ENCODE data around the gene KCNAB2. TPM values are rescaled to one million over a fixed set of nuclear protein-coding genes. Genes with fewer than 3 reads are reported as not detected.

Gene KCNAB2
- polyA plus RNA-seq, 1 experiment, result 10.3 TPM

GRCh38 chr1:6108937-6109614 lies 63.4 kb downstream of the KCNAB2 start:
- Histone ChIP-seq H3K36me3 (ENCODE audit: control insufficient read depth, insufficient read depth, low read length) (no peaks in the 10 kb centered on the region), H3K27me3 (ENCODE audit: control insufficient read depth, insufficient read depth, low read length) (no peaks in the 10 kb centered on the region), H3K4me3 (ENCODE audit: low read depth, low read length) (no peak overlapping the region)
- peak; percentile 73 for TF ChIP-seq CTCF (IDR thresholded peaks at IDR 0.05; ENCODE audit: insufficient read depth, low read depth, low read length)
- ChIA-PET CTCF (interaction anchor here (0.7 to 1.4 kb wide), 15 partner anchors 8 to 142 kb away, joined by 3 to 27 read pairs (median 3); no protein-coding TSS in a partner anchor), POLR2A (no interaction called here)
- DNase-seq (ENCODE audit: low read depth), result no peak

- Histone ChIP-seq H3K4me3 (ENCODE audit: low read depth, low read length) (no peak overlapping the region), H3K36me3 (ENCODE audit: control insufficient read depth, insufficient read depth, low read length) (no peaks in the 10 kb centered on the region), H3K27me3 (ENCODE audit: control insufficient read depth, insufficient read depth, low read length) (no peaks in the 10 kb centered on the region)
- TF ChIP-seq CTCF (IDR thresholded peaks at IDR 0.05; ENCODE audit: insufficient read depth, low read depth, low read length), result no peak
- ChIA-PET POLR2A (no interaction called here), CTCF (interaction anchor here (0.9 to 1.4 kb wide), 5 partner anchors 9 to 136 kb away, joined by 3 to 27 read pairs (median 3); no protein-coding TSS in a partner anchor)
- DNase-seq (ENCODE audit: low read depth), result no peak
Observed at GRCh38 chr1:6109688-6110087, 64.0 kb downstream of the KCNAB2 start.

- DNase-seq (ENCODE audit: low read depth), result no peak
- TF ChIP-seq CTCF (IDR thresholded peaks at IDR 0.05; ENCODE audit: insufficient read depth, low read depth, low read length), result no peak
- CTCF ChIA-PET, result interaction anchor here (1.0 to 1.3 kb wide), 3 partner anchors 12 to 138 kb away, joined by 3 read pairs; no protein-coding TSS in a partner anchor
- Histone ChIP-seq H3K4me3 (ENCODE audit: low read depth, low read length) (no peak overlapping the region), H3K36me3 (ENCODE audit: control insufficient read depth, insufficient read depth, low read length) (no peaks in the 10 kb centered on the region), H3K27me3 (ENCODE audit: control insufficient read depth, insufficient read depth, low read length) (no peaks in the 10 kb centered on the region)
- POLR2A ChIA-PET, result no interaction called here
Observed at GRCh38 chr1:6110326-6110725, 64.6 kb downstream of the KCNAB2 start.

GRCh38 chr1:6111571-6111970 lies 65.9 kb downstream of the KCNAB2 start:
- DNase-seq (ENCODE audit: low read depth), result no peak
- CTCF ChIA-PET, result interaction anchor here (1.1 to 2.0 kb wide), 3 partner anchors 11 to 137 kb away, joined by 3 to 8 read pairs (median 3); no protein-coding TSS in a partner anchor
- Histone ChIP-seq H3K4me3 (ENCODE audit: low read depth, low read length) (no peak overlapping the region), H3K36me3 (ENCODE audit: control insufficient read depth, insufficient read depth, low read length) (no peaks in the 10 kb centered on the region), H3K27me3 (ENCODE audit: control insufficient read depth, insufficient read depth, low read length) (no peaks in the 10 kb centered on the region)
- no peak for TF ChIP-seq CTCF (IDR thresholded peaks at IDR 0.05; ENCODE audit: insufficient read depth, low read depth, low read length)
- POLR2A ChIA-PET, result no interaction called here

GRCh38 chr1:6111991-6112689 lies 66.5 kb downstream of the KCNAB2 start:
- ChIA-PET CTCF (interaction anchor here (1.6 to 2.0 kb wide), 2 partner anchors 133 to 135 kb away, joined by 3 to 8 read pairs; no protein-coding TSS in a partner anchor), POLR2A (no interaction called here)
- no peak overlapping the region for H3K4me3 ChIP-seq (ENCODE audit: low read depth, low read length)

More at GRCh38 chr1:6111991-6112689, 66.5 kb downstream of the KCNAB2 start:
- TF ChIP-seq CTCF (IDR thresholded peaks at IDR 0.05; ENCODE audit: insufficient read depth, low read depth, low read length), result no peak
- no peaks in the 10 kb centered on the region for H3K27me3 ChIP-seq (ENCODE audit: control insufficient read depth, insufficient read depth, low read length)
- DNase-seq (ENCODE audit: low read depth), result no peak
- no peaks in the 10 kb centered on the region for H3K36me3 ChIP-seq (ENCODE audit: control insufficient read depth, insufficient read depth, low read length)
